Stimulated activated CD8-positive, alpha-beta memory T cell treated with anti-CD3 and anti-CD28 coated beads, Interleukin-12 subunit alpha, Interleukin-12 subunit beta, amount 100 ng/mL, for 1 hour (primary cell): ENCODE measurements around the gene CC2D1B.
"Not testable (repeated sequence)": the region's sequence is repeated elsewhere in the genome, so short reads cannot be mapped to it uniquely, and the experiment has no call there.

Source experiments
- DNase-seq: peaks from one replicate; pipeline ENCODE4 v3.0.0-alpha.2; 2020; ENCODE audit warnings: low read depth

Gene CC2D1B

DNA sequence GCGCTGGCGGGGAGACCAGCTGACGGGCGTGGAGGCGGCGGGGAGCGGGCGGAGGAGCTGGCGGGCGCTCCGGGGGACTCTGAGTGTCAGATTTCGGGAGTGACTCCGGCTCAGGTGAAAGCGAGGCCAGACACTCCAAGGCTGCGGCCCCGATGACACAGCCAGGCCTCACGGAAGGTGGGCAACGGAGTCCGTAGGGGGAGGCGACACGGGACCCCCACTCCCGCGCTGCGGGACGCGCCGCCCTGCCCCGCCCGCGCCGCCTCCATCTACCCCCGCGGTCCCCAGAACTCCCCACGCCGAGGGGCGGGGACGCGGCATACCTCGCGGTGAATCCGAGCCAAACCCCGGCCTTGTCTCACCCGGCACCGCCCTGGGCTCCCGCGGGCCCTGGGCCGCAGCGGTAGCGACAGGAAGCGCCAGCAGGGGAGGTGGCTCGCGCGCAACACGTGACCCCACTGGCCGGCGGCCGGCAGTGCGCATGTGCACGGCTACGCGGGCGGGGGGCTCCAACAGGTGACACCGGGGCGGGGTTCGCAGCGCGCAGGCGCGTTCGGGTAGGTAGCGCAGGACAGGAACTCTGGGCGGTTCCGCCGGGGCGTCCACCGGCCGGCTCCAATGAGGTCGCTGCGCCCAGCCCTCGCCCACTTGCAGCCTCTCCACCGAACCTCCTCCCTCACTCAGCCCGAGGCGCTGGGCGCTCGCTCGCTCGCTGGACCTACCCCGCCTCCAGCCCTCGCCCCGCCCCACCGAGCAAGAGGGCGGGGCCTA lies at the start of gene CC2D1B:
TSS of gene CC2D1B (minus strand) at position 460 of the 771 bp plus-strand sequence. CDS start 1,585 bp downstream, outside the sequence.
- DNase-seq: peak; percentile 98

GRCh38 chr1:52414942-52415341 lies 48.9 kb upstream of the CC2D1B start:
- no peak for DNase-seq

DNA sequence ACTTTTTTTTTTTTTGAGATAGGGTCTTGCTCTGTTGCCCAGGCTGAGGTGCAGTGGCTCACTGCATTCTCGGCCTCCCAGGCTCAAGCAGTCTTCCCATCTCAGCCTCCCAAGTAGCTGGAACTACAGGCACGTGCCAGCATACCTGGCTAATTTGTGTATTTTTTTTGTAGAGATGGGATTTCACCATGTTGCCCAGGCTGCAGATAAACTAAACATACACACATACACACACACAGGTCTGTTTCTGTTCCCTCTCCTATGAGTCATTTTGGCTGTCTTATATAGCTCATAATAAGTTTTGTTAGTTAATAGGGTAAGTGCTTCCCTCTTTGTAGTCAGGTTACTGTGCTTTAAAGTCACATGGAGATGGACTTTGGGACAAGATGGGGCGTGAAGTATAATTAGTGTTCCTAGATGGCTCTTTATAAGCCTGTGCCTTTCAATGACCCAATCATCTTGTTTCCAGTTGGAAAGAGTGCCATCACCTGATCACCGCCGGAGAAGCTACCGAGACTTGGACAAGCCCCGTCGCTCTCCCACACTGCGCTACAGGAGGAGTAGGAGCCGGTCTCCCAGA lies 47.5 kb upstream of the CC2D1B start:
- no peak for DNase-seq

GRCh38 chr1:52404975-52405338 lies 39.0 kb upstream of the CC2D1B start:
- DNase-seq: no peak

- peak; percentile 97 for DNase-seq
These were observed 38.3 kb upstream of the CC2D1B start, which contains the start of the genes ORC1 and PRPF38A for GRCh38 chr1:52404116-52404974. ORC1 (minus strand) TSS chr1:52404423; CDS start chr1:52402223, 2,200 bp downstream. PRPF38A (plus strand) TSS chr1:52404602; CDS start chr1:52404750, 148 bp downstream.

DNA sequence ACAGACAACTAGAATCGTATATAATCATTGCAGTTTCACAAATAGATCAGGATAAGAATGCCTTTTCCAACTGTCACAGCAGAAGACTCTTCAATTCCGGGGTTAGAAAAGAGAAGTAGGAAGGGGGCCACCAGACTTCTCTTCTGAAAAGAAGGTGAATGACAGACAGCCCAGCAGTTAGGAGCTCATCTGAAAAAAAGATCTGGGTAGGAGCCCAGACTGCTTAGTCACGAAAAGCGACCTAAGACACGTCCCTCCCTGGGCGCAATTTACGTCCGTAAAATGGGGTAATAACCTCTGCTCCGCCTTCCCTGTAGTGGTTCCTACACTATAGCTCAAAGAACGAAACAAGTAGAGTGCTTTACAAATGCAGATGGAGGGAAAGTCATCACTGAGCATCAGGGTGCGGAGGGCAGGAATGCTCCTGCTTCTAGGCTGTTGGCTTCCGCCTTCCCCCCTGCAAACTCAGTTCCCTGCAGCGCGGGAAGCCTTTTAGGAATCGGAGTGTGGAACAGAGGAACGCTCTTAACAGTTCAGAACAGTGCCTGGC lies 37.6 kb upstream of the CC2D1B start:
- DNase-seq: peak; percentile 23

DNA sequence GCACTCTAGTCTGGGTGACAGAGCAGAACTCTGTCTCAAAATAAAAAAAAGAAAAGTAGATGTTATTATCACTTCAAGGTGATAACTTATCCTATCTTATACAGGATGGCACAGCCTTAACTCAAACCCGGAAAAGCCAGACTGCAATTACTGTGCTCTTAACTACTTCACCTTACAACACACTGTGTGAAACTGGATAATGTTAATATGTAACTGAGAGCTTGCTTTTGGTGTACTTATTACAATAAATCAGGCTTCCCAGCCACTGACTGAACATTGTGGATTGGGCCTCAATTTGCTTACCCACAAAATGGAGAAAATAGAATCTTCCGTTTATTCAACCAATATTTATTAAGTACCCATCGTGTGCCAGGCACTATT lies 36.8 kb upstream of the CC2D1B start:
- no peak for DNase-seq

- no peak for DNase-seq
These were observed 34.1 kb upstream of the CC2D1B start for GRCh38 chr1:52400131-52400530.

DNA sequence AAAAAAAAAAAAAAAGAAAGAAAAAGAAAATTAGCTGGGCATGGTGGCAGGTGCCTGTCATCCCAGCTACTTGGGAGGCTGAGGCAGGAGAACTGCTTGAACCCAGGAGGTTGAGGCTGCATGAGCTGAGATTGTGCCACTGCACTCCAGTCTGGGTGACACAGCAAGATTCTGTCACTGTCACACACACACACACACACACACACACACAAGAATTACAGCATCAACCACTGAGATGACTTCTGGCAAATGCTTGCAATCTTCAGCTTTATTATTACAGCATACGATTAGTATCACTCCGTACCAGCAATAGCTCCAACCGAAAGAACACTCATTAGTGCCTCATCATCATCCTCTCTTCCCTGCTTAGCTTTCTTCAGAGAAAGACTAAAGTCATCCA lies 33.6 kb upstream of the CC2D1B start:
- DNase-seq: no peak

DNA sequence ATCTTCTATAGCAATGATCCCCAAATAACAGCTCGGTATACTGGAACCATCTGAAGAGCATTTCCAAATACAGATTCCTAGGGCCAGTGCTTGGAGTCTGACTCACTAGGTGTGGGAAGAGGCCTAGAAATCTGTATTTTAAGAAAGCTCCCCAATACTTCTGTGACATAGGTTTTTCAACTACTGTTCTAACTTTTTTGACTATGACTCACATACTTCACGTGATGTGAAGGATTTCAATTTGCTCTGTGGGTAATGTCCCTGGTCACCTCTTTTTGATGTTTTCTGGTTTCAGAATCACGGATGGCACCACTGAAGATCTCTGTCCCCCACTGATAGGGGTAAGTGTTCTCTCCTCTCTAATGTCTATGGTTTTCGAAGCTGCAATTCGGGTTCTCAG lies 27.2 kb upstream of the CC2D1B start:
- no peak for DNase-seq

DNA sequence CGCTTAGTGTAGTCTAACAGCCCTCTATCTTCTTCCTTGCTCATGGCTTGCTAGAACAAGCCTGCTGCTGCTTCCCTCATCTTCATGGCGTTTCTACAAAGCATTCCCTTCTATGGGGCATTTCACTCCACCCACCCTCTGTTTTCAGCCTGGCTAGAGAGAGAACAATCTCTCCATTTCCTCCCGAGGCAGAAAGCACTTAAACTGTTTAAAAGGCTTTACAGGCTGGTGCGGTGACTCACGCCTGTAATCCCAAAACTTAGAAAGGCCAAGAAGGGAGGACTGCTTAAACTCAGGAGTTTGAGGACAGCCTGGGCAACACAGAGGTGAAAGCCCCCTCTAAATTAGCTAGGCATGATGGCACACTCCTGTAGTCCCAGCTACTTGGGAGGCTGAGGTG lies 20.5 kb upstream of the CC2D1B start:
- DNase-seq: no peak

- DNase-seq: no peak
These were observed 19.4 kb upstream of the CC2D1B start for GRCh38 chr1:52385376-52385775.

DNA sequence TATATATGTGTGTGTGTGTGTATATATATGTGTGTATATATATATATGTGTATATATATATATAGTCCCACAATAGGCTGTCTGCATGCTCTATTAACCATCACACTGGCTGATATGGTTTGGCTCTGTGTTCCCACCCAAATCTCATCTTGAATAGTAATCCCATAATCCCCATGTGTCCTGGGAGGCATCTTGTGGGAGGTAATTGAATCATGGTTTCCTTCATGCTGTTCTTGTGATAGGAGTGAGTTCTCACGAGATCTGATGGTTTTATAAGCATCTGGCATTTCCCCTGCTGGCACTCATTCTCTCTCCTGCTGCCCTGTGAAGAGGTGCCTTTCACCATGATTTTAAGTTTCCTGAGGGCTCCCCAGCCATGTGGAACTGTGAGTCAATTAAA lies 3.8 kb upstream of the CC2D1B start:
- DNase-seq: not testable (repeated sequence)

GRCh38 chr1:52368383-52369172 lies 2.6 kb upstream of the CC2D1B start:
- peak; percentile 21 for DNase-seq

DNA sequence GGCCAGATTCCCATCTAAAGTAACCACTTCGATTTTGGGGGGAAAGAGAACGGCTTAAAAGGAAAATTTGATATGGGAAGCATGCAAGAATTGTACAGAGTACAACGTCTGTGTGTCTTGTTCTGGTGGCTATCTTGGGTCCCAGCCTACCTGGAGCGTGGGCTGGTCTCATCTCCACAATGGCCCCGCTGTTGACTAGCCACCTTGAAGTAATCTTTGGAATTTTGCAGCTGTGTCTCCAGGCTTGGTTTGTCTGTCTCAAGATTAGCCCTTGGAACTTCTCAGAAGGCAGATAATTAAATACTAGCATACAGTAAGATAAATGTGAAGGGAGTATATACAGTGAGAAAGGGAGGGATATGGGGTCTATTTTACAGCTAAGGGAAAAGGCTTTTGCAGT lies 1.3 kb upstream of the CC2D1B start:
- DNase-seq: no peak

GRCh38 chr1:52366517-52366827 lies 467 bp upstream of the CC2D1B start:
- no peak for DNase-seq

DNA sequence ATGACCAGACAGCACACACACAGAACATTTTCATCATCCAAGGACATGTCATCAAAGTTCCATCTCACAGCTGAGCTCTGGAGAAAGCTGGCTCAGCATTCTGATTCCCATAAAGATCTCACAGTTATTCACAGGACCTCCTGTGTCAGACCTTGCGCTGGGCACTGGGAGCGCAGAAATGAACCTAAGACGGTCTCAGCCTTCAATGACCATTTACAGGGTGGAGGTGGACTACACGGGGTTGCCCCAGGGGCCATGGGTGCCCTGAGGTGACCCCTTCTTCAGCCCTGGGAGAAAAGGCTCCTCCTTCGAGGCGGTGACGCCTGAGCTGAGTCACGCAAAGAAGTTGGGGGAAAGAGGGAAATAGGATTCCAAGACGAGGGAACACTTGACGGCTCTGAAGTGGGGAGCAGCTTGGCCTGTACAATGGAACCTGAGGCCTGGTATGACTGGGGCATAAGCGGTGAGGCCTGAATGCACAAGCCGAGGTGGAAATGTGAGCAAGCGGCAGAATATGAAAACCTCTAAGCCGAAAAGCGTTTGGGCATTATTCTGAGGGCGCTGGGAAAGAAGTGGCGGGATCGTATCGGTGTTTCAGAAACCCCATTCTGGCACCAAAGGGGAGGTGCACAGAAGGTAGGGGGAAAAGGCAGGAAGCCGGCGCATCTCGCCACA lies 797 bp downstream of the CC2D1B start:
- no peak for DNase-seq

DNA sequence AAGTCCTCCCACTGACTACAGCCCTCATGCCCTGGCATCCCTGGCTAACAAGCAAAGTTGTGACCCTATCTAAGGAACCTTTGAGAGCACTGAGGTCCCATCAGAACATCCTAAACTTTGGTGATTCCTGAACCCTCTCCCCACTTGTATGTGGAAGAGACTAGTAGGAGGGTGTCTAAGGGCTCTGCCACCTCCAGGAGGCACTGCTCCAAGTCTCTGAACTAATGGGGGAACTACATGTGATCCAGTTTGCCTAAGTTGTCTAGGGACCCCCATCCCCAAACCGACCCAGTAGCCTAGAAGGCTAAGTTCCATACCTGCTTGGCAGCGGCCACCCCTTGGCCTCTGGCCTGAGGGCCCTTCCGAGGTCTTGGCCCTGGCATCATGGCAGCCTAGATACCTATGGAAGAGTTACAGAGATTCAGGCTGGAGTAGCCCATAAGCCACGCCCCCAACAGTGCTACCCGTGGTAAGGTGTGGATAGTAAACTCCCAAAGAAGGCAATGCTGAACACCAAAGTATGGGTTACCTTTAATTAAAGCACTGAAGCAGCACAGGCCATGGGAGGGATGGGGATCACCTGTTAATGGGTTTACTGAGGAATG lies 1.7 kb downstream of the CC2D1B start:
- no peak for DNase-seq

- no peak for DNase-seq
These were observed 5.4 kb downstream of the CC2D1B start for GRCh38 chr1:52360595-52360968.

GRCh38 chr1:52359676-52360594 lies 6.1 kb downstream of the CC2D1B start:
- DNase-seq: no peak
